HL-60 (cell line): ENCODE data around the gene PRKCE.
"Not testable (repeated sequence)": the region's sequence is repeated elsewhere in the genome, so short reads cannot be mapped to it uniquely, and the experiment has no call there.

ENCODE experiments used
- DNase-seq, 2 experiments: peaks; one replicate each; pipeline ENCODE4 v3.0.0-alpha.2; 2010 to 2020; ENCODE audit warnings: low read depth in 1 of 2, low spot score in 1 of 2
- H3K27ac ChIP-seq: fragments of 250-450 bp; sonication (Bioruptor Pico); replicated peaks from 2 replicates; pipeline ENCODE4 v1.5.1; 2020; ENCODE audit warnings: mild to moderate bottlenecking, moderate library complexity
- H3K27me3 ChIP-seq: fragments of 250-450 bp; sonication (Bioruptor Pico); 2 replicates; pipeline ENCODE4 v1.5.1; 2021; ENCODE audit warnings: mild to moderate bottlenecking, moderate library complexity; ENCODE audit not compliant: insufficient read depth, poor library complexity, severe bottlenecking
- H3K4me3 ChIP-seq: replicated peaks from 2 replicates; pipeline ENCODE4 v1.5.1; 2011; ENCODE audit warnings: mild to moderate bottlenecking, control low read depth, low read length; ENCODE audit not compliant: insufficient read depth
- GABPA ChIP-seq: IDR thresholded peaks from 2 replicates; pipeline ENCODE4 v1.6.1; 2012; ENCODE audit warnings: low read depth
- POLR2AphosphoS5 ChIP-seq: IDR thresholded peaks from 2 replicates; pipeline ENCODE4 v1.6.1; 2012; ENCODE audit warnings: low read depth
- SPI1 ChIP-seq: IDR thresholded peaks from 2 replicates; pipeline ENCODE4 v1.6.1; 2012; ENCODE audit warnings: low read depth, mild to moderate bottlenecking, borderline replicate concordance
- TF ChIP-seq, protein P1 (sequence below): IDR thresholded peaks from 2 replicates; pipeline ENCODE4 v1.6.1; 2012; ENCODE audit warnings: low read depth; ENCODE audit not compliant: insufficient replicate concordance
- TF ChIP-seq, protein P2 (sequence below): IDR thresholded peaks from one replicate; pipeline ENCODE4 v1.5.1; 2011; ENCODE audit warnings: low read length, control low read depth, inconsistent platforms; ENCODE audit not compliant: insufficient read depth

PRKCE gene

DNA sequence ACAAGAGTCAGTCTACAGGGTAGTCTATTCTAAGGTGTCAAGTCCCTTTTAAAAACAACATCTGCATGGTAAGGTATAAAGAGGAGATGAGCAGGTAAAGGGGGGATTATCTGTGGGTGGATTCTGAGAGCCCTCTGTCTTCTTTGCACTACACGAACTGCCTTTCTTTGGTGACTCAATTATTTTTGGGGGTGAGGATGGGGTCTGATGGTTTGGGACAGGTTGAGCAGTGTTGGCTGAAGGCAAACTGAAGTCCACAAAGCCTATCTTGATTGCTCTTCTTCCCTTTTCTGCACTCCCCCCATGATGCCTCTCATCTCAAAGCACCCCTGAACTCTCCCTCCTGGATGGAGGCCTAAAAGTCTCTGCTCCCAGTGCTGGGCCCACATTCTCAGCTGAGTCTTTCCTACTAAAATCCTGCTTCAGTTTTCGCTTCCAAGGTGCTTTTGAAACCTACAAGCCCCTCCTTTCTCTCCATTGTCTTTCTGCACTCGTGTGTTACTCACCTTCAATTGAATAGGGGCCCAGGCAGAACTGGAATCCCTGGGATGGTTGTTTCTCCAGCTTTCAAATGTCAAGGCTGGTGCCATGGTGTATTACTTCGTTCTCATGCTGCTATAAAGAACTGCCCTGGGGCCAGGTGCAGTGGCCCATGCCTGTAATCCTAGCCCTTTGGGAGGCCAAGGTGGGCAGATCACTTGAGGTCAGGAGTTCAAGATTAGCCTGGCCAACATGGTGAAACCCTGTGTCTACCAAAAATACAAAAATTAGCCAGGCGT, 64.3 kb downstream of the PRKCE start:
- no peak for DNase-seq
- H3K4me3 ChIP-seq, result no peak overlapping the region
- TF ChIP-seq, protein P1, sequence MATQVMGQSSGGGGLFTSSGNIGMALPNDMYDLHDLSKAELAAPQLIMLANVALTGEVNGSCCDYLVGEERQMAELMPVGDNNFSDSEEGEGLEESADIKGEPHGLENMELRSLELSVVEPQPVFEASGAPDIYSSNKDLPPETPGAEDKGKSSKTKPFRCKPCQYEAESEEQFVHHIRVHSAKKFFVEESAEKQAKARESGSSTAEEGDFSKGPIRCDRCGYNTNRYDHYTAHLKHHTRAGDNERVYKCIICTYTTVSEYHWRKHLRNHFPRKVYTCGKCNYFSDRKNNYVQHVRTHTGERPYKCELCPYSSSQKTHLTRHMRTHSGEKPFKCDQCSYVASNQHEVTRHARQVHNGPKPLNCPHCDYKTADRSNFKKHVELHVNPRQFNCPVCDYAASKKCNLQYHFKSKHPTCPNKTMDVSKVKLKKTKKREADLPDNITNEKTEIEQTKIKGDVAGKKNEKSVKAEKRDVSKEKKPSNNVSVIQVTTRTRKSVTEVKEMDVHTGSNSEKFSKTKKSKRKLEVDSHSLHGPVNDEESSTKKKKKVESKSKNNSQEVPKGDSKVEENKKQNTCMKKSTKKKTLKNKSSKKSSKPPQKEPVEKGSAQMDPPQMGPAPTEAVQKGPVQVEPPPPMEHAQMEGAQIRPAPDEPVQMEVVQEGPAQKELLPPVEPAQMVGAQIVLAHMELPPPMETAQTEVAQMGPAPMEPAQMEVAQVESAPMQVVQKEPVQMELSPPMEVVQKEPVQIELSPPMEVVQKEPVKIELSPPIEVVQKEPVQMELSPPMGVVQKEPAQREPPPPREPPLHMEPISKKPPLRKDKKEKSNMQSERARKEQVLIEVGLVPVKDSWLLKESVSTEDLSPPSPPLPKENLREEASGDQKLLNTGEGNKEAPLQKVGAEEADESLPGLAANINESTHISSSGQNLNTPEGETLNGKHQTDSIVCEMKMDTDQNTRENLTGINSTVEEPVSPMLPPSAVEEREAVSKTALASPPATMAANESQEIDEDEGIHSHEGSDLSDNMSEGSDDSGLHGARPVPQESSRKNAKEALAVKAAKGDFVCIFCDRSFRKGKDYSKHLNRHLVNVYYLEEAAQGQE, result no peak
- no peaks in the 10 kb centered on the region for H3K27me3 ChIP-seq
- H3K27ac ChIP-seq, result no peak overlapping the region

DNA sequence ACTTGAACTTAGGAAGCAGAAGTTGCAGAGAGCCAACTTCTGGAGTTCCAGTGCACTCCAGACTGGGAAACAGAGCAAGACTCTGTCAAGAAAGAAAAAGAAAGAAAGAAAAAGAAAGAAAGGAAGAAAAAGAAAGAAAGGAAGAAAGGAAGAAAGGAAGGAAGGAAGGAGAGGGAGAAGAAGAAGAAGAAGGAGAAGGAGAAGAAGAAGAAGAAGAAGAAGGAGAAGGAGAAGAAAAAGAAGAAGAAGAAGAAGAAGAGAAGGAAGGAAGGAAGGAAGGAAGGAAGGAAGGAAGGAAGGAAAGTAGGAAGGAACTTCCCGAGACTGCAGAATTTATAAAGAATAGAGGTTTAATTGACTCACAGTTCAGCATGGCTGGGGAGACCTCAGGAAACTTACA, 65.0 kb downstream of the PRKCE start:
- H3K27ac ChIP-seq, H3K4me3 ChIP-seq, H3K27me3 ChIP-seq, DNase-seq: not testable (repeated sequence)

DNA sequence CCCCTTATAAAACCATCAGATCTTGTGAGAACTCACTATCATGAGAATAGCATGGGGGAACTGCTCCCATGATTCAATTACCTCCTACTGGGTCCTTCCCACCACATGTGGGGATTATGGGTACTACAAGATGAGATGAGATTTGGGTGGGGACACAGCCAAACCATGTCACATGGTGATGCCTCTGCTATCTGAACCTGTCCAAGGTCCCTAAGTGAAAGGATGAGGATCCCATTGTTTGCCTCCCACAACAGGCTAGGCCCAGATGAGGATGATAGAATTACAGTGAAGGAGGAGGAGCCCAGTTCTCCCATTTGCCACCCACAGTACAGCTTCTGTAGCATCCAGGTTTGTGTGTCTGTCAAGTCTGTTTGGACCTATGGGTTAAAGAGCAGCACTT, 65.4 kb downstream of the PRKCE start:
- Histone ChIP-seq H3K27me3 (no peaks in the 10 kb centered on the region), H3K4me3 (no peak overlapping the region), H3K27ac (no peak overlapping the region)
- TF ChIP-seq SPI1 (no peak), POLR2AphosphoS5 (no peak)
- TF ChIP-seq, protein P2, sequence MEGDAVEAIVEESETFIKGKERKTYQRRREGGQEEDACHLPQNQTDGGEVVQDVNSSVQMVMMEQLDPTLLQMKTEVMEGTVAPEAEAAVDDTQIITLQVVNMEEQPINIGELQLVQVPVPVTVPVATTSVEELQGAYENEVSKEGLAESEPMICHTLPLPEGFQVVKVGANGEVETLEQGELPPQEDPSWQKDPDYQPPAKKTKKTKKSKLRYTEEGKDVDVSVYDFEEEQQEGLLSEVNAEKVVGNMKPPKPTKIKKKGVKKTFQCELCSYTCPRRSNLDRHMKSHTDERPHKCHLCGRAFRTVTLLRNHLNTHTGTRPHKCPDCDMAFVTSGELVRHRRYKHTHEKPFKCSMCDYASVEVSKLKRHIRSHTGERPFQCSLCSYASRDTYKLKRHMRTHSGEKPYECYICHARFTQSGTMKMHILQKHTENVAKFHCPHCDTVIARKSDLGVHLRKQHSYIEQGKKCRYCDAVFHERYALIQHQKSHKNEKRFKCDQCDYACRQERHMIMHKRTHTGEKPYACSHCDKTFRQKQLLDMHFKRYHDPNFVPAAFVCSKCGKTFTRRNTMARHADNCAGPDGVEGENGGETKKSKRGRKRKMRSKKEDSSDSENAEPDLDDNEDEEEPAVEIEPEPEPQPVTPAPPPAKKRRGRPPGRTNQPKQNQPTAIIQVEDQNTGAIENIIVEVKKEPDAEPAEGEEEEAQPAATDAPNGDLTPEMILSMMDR, result no peak
- TF ChIP-seq, protein P1, result peak; percentile 20
- no peak for DNase-seq

DNA sequence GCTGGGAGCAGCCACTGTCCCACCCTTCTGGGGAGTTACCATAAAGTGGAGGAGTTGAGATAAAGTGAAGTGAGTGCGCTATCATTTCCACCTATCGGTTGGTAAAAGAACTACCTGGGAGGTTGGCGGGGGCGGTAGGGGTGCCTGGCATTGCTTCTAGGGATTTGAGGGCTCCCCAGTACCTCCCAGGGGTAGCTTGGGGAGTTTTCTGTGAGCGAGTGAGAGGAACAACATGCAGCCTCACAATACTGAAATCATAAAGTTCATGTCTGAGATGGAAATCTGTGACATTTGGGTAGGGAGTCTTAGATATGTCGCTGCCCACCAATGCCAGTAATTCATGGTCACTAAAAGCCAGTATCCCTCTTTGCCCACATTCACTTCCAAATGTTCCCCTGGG, 68.7 kb downstream of the PRKCE start:
- H3K27me3 ChIP-seq, result no peaks in the 10 kb centered on the region
- no peak overlapping the region for H3K27ac ChIP-seq
- H3K4me3 ChIP-seq, result no peak overlapping the region
- no peak for DNase-seq
- TF ChIP-seq GABPA, result no peak
- TF ChIP-seq SPI1, result no peak
- TF ChIP-seq, protein P1, result no peak
- TF ChIP-seq POLR2AphosphoS5, result no peak
- TF ChIP-seq, protein P2, result no peak
